ENCODE data around the gene CLEC14A.

The CLEC14A gene

DNA sequence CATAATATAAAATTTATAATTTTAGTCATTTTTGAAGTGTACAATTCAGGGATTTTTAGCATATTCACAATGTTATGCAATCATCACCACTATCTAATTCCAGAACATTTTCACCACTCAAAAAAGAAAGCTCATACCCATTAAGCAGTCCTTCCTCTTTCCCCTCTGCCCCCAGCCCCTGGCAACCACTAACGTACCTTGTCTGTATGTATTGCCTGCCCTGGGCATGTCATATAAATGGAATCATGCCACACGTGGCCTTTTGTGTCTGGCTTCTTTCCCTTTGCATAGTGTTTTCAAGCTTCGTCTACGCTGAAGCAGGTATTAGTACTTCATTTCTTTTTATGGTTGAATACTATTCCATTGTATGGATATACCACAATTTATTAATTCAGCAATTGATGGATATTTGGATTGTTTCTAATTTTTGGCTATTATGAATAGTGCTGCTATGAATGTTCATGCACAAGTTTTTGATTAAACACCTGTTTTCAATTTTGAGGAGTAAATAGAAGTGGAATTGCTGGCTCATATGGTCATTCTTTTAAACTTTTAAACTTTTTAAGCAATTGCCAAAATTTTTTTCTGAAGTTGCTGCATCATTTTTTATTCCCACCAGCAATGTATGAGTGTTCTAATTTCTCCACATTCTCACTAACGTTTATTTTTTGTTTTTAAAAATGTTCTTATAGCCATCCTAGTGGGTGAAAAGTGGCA lies 49.8 kb downstream of the CLEC14A start:
- DNase-seq: peak; percentile 30

DNA sequence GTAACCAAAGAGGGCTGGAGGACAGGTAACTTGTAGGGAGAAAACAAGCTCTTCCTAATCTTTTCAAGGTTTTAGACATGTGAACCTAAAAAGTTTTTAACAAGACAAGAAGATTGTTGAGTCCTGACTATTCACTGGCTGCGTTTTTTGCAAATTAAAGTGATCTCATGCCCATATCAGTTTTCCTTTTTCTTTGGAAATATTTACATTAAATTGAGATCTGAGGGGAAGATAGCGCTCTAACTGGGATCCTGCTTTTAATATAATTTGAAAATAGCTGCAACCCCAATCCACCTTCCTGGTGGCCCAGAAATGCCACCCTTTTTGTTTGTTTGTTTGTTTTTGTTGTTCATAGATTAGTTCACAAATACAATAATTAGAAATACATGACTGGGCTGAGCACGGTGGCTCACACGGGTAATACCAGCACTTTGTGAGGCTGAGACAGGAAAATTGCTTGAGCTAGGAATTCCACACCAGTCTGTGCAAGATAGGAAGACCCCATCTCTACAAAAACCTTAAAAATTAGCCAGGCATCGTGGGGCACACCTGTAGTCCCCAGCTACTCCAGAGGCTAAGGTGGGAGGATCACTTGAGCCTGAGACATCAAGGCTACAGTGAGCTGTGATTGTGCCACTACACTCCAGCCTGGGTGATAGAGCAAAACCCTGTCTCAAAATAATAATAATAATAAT lies 50.6 kb downstream of the CLEC14A start:
- no peak for DNase-seq

DNA sequence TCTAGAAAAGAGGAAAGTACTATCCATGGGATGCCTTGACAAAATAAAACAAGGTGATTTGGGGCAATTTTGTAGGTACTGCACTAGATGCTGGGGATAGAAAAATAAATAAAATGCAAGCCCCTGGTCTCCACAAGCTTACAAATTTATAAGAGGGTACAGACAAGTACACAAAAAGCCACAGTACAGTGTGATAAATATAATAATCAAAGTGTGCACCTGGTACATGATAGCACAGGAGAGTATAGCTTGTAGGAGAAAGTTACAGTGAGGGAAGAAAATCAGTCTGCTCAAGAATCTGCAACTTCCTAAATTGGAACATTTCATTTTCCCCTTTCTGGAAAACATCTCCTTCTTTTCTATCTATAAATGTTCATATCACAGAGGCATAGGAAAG lies 51.2 kb downstream of the CLEC14A start:
- DNase-seq: no peak

All from fibroblast of upper back skin (primary cell).